GM18526 (cell line): ENCODE data around the gene SLTM.

Experiments
- POLR2A ChIP-seq: IDR thresholded peaks from 3 replicates; pipeline ENCODE4 v1.6.1; 2011; ENCODE audit not compliant: insufficient read length; ENCODE audit errors: extremely low read depth

SLTM gene

GRCh38 chr15:58933281-58934113 is at the start of gene SLTM:
Gene SLTM (minus strand): TSS chr15:58933679. CDS start chr15:58933565, 114 bp downstream.
- peak; percentile 99 for TF ChIP-seq POLR2A

GRCh38 chr15:58983261-58983660 is 49.8 kb upstream of the SLTM start:
- TF ChIP-seq POLR2A, result no peak

- TF ChIP-seq POLR2A, result no peak
Observed at GRCh38 chr15:58981808-58982475, 48.5 kb upstream of the SLTM start.

- no peak for TF ChIP-seq POLR2A
Observed at GRCh38 chr15:58980351-58980939, 47.0 kb upstream of the SLTM start.

- no peak for TF ChIP-seq POLR2A
Observed at GRCh38 chr15:58977887-58978286, 44.4 kb upstream of the SLTM start.

GRCh38 chr15:58967479-58967878 is 34.0 kb upstream of the SLTM start:
- TF ChIP-seq POLR2A, result no peak

GRCh38 chr15:58966698-58967097 is 33.2 kb upstream of the SLTM start:
- TF ChIP-seq POLR2A, result no peak

- no peak for TF ChIP-seq POLR2A
Observed at GRCh38 chr15:58962662-58963565, 29.4 kb upstream of the SLTM start.

- TF ChIP-seq POLR2A, result no peak
Observed at GRCh38 chr15:58962136-58962535, 28.7 kb upstream of the SLTM start.

GRCh38 chr15:58958811-58959210 is 25.3 kb upstream of the SLTM start:
- no peak for TF ChIP-seq POLR2A

GRCh38 chr15:58957101-58957973 is 23.9 kb upstream of the SLTM start:
- no peak for TF ChIP-seq POLR2A

- no peak for TF ChIP-seq POLR2A
Observed at GRCh38 chr15:58952751-58953150, 19.3 kb upstream of the SLTM start.

- no peak for TF ChIP-seq POLR2A
Observed at GRCh38 chr15:58951388-58952007, 18.0 kb upstream of the SLTM start.

- no peak for TF ChIP-seq POLR2A
Observed at GRCh38 chr15:58947179-58947578, 13.7 kb upstream of the SLTM start.
